T-helper 22 cell (primary cell): ENCODE results near the gene ZWINT.

Experiments used
- DNase-seq: peaks from one replicate; pipeline ENCODE4 v3.0.0-alpha.2; 2020; ENCODE audit warnings: low read depth

Gene ZWINT

GRCh38 chr10:56360967-56361612 lies at the start of gene ZWINT:
ZWINT (minus strand) TSS chr10:56361259; CDS start chr10:56361236, 23 bp downstream.
- peak; percentile 82 for DNase-seq

DNA sequence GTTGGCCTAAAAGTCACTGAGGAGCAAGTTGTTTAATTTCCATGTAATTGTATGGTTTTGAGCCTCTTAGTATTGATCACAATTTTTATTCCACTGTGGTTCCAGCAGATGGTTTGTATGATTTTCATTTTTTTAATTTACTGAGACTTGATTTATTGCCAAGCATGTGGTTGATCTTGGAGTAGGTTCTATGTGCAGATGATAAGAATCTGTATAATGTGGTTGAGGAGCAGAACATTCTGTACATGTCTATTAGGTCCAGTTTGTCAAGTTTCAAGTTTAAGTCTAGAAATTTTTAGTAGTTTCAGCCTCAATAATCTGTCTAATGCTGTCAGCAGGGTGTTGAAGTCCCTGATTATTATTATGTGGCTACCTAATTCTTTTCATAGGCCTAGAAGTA lies 22.7 kb upstream of the ZWINT start:
- no peak for DNase-seq

DNA sequence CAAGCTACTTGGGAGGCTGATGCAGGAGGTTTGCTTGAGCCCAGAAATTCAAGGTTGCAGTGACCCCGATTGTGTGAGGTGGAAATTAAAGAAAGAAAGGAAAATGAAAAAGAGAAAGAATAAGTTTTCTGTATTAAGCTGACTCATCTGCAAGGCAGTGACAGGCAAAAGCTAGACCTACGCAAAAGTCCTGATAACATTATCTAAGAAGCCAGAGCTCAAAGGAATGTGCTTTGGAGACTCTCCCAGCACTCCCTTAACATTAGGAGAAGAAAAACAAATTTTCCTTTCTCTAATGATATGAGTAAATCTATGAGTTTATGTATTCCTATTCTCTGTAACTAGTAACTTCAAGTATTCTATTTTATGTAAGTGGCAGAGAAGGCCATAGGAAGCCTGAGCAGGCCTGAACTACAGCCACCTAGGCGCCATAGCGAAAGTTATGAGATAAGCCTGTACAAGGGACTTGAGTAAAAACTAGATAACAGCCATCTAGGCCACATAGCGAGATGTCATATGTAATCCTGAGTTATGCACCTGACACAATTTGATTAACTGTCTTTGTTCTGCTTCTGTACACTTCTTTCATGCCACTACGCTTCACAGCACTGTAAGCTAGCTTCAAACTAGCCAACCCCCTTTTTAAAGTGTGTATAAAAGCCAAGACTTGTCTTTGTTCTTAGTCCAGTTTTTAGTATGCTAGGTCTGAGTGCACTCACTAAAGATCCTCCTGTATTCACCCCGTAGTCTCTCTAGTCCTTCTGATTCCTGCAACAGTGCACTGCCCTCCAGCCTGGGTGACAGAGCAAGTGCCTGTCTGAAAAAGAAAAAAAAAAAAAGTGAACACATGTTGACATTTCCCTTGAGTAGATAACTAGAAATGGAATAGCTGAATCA lies 9.4 kb upstream of the ZWINT start:
- no peak for DNase-seq

GRCh38 chr10:56360583-56360966 lies 484 bp downstream of the ZWINT start:
- no peak for DNase-seq

DNA sequence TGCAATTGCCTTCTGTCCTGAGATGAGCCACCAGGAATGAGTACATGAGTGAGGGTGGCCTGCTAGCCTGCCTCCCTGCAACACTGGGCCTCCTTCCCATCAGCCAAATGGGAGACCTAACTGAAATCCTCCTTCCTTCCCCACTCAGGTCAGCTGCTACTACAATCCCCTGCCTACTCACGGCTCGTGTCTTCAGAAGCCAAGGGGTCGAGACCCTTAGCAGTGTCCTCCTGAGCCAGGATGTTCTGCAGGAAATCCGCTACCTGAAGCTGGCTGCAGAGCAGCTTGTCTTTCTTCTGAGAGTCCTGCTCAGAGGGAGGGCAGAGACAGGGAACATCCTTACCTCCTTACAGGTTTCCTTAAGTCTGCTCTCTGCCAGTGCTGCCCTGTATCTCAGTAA lies 1.2 kb downstream of the ZWINT start:
- no peak for DNase-seq

DNA sequence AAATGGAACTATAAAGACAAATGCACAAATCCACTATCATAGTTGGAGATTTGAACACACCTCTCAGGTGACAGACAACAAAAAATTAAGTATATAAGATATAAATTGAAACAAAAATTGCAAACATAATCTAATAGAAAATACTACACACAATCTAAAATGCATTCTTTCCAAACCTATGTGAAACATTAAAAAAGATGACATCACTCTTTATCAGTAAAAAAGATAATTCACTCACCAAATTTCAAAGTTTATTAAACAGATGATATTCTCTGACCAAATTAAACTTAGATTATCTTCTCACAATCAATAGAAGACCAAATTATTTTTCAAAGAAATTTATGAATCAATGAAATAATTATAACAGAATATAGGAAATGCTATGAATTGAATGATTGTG lies 4.0 kb downstream of the ZWINT start:
- no peak for DNase-seq

GRCh38 chr10:56351909-56352630 lies 9.0 kb downstream of the ZWINT start:
- DNase-seq = no peak

GRCh38 chr10:56349611-56350010 lies 11.4 kb downstream of the ZWINT start:
- no peak for DNase-seq

- no peak for DNase-seq
Measured at GRCh38 chr10:56348101-56348500, 13.0 kb downstream of the ZWINT start.

DNA sequence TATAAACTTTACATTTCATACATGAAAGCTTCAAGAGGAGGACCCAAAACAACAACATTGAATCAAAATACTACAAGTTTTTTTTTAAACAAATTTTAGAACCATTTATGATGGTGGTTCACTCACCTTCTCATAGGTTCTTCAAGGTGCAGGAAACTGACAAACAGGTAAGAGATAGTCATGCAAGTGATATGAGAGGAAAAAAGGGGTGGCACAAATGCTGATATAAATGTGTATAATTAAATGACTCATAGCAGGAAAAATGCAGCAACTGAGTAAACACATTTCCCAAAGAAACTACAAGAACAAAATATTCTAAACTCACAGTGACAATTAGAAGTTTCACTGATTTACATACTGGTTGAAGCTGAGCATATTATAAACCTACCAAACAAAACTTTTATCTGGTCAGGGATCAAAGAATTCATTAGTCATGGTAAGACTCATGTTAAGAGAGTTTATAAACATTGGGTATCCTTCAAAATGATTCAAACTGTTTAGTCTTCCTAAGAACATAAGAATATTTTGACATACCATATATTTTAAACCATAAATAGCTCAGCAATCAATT lies 14.1 kb downstream of the ZWINT start:
- DNase-seq = no peak

DNA sequence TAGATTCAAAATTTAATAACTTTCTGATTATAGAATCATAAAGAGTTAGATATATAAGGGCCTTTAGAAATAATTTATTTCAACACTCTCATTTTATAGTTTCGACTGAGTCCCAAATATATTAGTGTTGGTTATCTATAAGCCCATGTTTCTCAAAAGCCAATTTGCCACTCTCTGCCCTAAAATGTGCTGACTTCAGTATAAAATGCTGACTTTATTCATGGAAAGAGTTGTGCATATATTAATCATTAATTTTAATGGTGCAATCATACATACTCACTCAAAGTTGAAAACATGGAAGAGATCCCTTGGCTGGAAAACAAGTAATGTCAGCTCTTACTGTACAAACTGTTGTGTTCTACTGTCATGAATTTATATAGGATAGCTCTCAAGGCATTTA lies 19.4 kb downstream of the ZWINT start:
- no peak for DNase-seq

DNA sequence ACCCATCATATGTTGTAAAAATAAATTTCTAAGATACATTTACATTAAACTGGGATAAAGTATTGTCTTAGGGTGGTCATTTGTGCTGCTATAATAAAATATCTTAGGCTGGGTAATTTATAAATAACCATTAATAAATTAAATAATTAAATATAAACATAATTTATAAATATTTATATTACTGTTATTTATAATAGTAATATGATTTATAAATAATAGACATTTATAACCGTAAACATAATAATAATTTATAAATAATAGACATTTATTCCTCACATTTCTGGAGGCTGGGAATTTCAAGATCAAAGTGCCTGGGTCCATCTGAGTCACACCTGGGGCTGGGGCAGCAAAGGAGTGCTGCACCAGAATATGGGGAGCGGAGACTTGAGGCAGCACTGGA lies 31.1 kb downstream of the ZWINT start:
- no peak for DNase-seq

GRCh38 chr10:56327118-56327517 lies 33.9 kb downstream of the ZWINT start:
- DNase-seq = no peak

DNA sequence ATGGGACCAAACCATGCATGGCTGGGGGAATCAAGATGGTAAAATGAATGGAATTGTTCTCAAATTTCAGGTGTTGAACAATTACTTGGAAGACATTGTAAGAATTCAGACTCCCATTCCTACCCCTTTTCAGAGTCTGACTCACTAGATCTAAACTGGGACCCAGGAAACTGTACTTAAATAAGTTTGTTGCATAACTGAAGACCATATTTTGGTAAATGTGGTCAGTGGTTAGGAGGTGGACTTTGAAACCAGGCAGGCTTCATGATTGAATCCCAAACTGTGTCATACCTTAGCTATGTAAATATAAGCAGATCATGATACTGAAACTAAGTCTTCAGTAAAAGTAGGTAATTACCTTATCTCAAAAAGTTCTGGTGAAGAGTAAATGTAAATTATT lies 41.7 kb downstream of the ZWINT start:
- no peak for DNase-seq

- DNase-seq = no peak
Measured at GRCh38 chr10:56318816-56319215, 42.2 kb downstream of the ZWINT start.

GRCh38 chr10:56317603-56318002 lies 43.5 kb downstream of the ZWINT start:
- DNase-seq = no peak

GRCh38 chr10:56316603-56317002 lies 44.5 kb downstream of the ZWINT start:
- DNase-seq = no peak
